ENCODE data around the gene MOV10L1. TPM values are rescaled to one million over a fixed set of nuclear protein-coding genes. Genes with fewer than 3 reads are reported as not detected.

MOV10L1 gene
- total and polyA plus RNA-seq, 2 donors (not counting 3 experiments of a cell fraction or from before 2014, with no cell fraction given), result 27.6 to 37.6 TPM

- Histone ChIP-seq H3K9me1 (replicated peaks; ENCODE audit: control insufficient read depth, extremely low read depth, insufficient read depth, low read length) (no peaks in the 10 kb centered on the region), H3K36me3 (ENCODE audit: control insufficient read depth in 2 of 2, extremely low read depth in 1 of 2, insufficient read depth in 2 of 2, low read length in 2 of 2) (no peaks in the 10 kb centered on the region), H3K9me3 (replicated peaks; ENCODE audit: control insufficient read depth, insufficient read depth, low read length) (no peaks in the 10 kb centered on the region), H3K79me2 (ENCODE audit: control insufficient read depth, insufficient read depth, low read length) (peaks cover 47% of the 10 kb centered on the region), H3K4me2 (ENCODE audit: insufficient read depth, low read length) (peak overlapping the region; percentile 51), H3K4me3 (replicated peaks in 1 of 3; ENCODE audit: insufficient read depth in 1 of 3, low read depth in 1 of 3, low read length in 3 of 3) (peak overlapping the region; percentile 41 to 77 (median 42)), H3K9ac (replicated peaks; ENCODE audit: extremely low read depth, insufficient read depth, low read length) (peak overlapping the region; percentile 45), H2AFZ (ENCODE audit: low read depth, low read length) (no peak overlapping the region), H3K4me1 (ENCODE audit: control insufficient read depth, extremely low read depth, insufficient read depth, low read length) (peaks cover 38% of the 10 kb centered on the region), H3K27ac (ENCODE audit: insufficient read depth, low read depth, low read length) (no peak overlapping the region), H3K27me3 (ENCODE audit: control insufficient read depth in 2 of 2, insufficient read depth in 2 of 2, low read length in 2 of 2) (no peaks in the 10 kb centered on the region), H4K20me1 (replicated peaks; ENCODE audit: control insufficient read depth, extremely low read depth, insufficient read depth, low read length) (no peaks in the 10 kb centered on the region)
- FAIRE-seq (no peak), DNase-seq (ENCODE audit: low read depth, low spot score) (no peak)
- intact Hi-C loops (cut with micrococcal nuclease), result loop anchor here (2.0 kb wide), 1 partner anchor 15 kb away; the partner anchor contains the start of gene SELENOO
- ChIA-PET CTCF (interaction anchor here (0.8 to 0.9 kb wide), 2 partner anchors 13 to 22 kb away, joined by 3 read pairs; no protein-coding TSS in a partner anchor), POLR2A (no interaction called here)
- TF ChIP-seq GATA2 (IDR thresholded peaks at IDR 0.05; ENCODE audit: insufficient read depth, insufficient read length, low read depth, low read length) (no peak), FOS (IDR thresholded peaks at IDR 0.05; ENCODE audit: borderline replicate concordance, insufficient read depth, low read length) (no peak), EZH2 (IDR thresholded peaks at IDR 0.05; ENCODE audit: borderline replicate concordance, low read depth, low read length, severe bottlenecking) (no peak), POLR2A (IDR thresholded peaks at IDR 0.05; ENCODE audit: low read depth, low read length) (no peak), CTCF (IDR thresholded peaks at IDR 0.05; ENCODE audit: extremely low read depth in 1 of 2, insufficient read depth in 1 of 2, low read depth in 1 of 2, low read length in 2 of 2) (no peak), MAX (IDR thresholded peaks at IDR 0.05; ENCODE audit: insufficient read depth, insufficient read length) (no peak), POLR2AphosphoS5 (IDR thresholded peaks at IDR 0.05; ENCODE audit: insufficient read depth, low read depth, low read length) (no peak), MYC (IDR thresholded peaks at IDR 0.05; ENCODE audit: low read depth, low read length) (no peak), JUN (IDR thresholded peaks at IDR 0.05; ENCODE audit: borderline replicate concordance, insufficient read depth, insufficient read length, low read depth) (no peak)
- dilution Hi-C loops (cut with MboI; ENCODE audit: extremely low pct_ligation_motif_present, low sequenced_read_pairs), result no loop called here
- no TSS peak for BruUV-seq (replicated peaks)
Observed at GRCh38 chr22:50186181-50186714, 96.4 kb downstream of the MOV10L1 start.

Measured in endothelial cell of umbilical vein (primary cell).